Body of pancreas (tissue), 4 donors: ENCODE data around the gene TBC1D20.

ENCODE experiments used
- POLR2A ChIP-seq, 3 donors: fragments of 450-650 bp; IDR thresholded peaks; one replicate each; pipeline ENCODE4 v1.6.1; 2016; ENCODE audit warnings: antibody characterized with exemption in 3 of 3, mild to moderate bottlenecking in 2 of 3
- TF ChIP-seq, protein P1 (sequence below), 7 experiments: fragments of 450-650 bp in 4 of 7; fragments of 200-600 bp in 3 of 7; sonication (generic) in 3 of 7; IDR thresholded peaks; one replicate each; pipeline ENCODE4 v1.5.1; 2016 to 2019; ENCODE audit warnings: antibody characterized with exemption in 7 of 7

- TF ChIP-seq, protein P1, sequence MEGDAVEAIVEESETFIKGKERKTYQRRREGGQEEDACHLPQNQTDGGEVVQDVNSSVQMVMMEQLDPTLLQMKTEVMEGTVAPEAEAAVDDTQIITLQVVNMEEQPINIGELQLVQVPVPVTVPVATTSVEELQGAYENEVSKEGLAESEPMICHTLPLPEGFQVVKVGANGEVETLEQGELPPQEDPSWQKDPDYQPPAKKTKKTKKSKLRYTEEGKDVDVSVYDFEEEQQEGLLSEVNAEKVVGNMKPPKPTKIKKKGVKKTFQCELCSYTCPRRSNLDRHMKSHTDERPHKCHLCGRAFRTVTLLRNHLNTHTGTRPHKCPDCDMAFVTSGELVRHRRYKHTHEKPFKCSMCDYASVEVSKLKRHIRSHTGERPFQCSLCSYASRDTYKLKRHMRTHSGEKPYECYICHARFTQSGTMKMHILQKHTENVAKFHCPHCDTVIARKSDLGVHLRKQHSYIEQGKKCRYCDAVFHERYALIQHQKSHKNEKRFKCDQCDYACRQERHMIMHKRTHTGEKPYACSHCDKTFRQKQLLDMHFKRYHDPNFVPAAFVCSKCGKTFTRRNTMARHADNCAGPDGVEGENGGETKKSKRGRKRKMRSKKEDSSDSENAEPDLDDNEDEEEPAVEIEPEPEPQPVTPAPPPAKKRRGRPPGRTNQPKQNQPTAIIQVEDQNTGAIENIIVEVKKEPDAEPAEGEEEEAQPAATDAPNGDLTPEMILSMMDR (IDR thresholded peaks at IDR 0.05): no peak
- no peak for TF ChIP-seq POLR2A (IDR thresholded peaks at IDR 0.05)
These were observed 63.1 kb downstream of the TBC1D20 start for GRCh38 chr20:399182-399707.
